VCaP (cell line): ENCODE data around the gene TFDP2.

Experiments
- H3K27ac ChIP-seq: fragments of 450-650 bp; 2 replicates; pipeline ENCODE4 v1.5.1; 2017
- TF ChIP-seq, protein P1 (sequence below): fragments of 450-650 bp; conservative IDR thresholded peaks from 2 replicates; pipeline ENCODE4 v1.5.1; 2017; ENCODE audit warnings: mild to moderate bottlenecking, moderate library complexity

The TFDP2 gene

DNA sequence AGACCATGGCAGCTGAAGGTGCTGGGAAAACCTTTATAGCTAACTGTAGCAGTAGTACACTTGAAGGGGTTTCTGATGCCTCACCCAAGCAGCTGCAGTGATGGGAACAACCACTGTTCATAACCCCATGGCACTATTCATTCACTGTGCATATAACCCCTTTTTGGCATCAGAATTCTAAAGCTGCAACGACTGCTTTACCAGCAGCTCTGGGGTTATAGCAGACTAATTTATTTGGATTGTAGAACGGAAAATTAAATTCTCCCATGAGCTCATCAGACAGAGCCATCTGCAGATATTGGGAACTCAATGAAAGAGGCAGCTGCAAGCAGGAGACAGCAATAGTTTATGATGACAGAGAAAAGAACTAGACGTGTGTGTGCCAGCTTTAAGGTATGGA is 28.6 kb downstream of the TFDP2 start:
- TF ChIP-seq, protein P1, sequence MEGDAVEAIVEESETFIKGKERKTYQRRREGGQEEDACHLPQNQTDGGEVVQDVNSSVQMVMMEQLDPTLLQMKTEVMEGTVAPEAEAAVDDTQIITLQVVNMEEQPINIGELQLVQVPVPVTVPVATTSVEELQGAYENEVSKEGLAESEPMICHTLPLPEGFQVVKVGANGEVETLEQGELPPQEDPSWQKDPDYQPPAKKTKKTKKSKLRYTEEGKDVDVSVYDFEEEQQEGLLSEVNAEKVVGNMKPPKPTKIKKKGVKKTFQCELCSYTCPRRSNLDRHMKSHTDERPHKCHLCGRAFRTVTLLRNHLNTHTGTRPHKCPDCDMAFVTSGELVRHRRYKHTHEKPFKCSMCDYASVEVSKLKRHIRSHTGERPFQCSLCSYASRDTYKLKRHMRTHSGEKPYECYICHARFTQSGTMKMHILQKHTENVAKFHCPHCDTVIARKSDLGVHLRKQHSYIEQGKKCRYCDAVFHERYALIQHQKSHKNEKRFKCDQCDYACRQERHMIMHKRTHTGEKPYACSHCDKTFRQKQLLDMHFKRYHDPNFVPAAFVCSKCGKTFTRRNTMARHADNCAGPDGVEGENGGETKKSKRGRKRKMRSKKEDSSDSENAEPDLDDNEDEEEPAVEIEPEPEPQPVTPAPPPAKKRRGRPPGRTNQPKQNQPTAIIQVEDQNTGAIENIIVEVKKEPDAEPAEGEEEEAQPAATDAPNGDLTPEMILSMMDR: no peak
- no peak overlapping the region for H3K27ac ChIP-seq

DNA sequence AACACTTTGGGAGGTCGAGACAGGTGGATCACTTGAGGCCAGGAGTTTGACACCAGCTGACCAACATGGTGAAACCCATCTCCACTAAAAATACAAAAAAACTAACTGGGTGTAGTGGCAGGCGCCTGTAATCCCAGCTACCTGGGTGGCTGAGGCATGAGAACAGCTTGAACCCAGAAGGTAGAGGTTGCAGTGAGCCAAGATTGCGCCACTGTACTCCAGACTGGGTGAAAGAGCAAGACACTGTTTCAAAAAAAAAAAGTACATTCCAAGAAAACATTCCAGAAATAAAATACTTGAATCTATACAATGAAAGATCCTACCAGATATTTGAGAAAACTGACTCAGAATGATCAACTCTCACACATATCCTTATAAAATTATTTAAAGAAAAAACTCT is 30.4 kb downstream of the TFDP2 start:
- TF ChIP-seq, protein P1: no peak
- H3K27ac ChIP-seq: no peak overlapping the region

DNA sequence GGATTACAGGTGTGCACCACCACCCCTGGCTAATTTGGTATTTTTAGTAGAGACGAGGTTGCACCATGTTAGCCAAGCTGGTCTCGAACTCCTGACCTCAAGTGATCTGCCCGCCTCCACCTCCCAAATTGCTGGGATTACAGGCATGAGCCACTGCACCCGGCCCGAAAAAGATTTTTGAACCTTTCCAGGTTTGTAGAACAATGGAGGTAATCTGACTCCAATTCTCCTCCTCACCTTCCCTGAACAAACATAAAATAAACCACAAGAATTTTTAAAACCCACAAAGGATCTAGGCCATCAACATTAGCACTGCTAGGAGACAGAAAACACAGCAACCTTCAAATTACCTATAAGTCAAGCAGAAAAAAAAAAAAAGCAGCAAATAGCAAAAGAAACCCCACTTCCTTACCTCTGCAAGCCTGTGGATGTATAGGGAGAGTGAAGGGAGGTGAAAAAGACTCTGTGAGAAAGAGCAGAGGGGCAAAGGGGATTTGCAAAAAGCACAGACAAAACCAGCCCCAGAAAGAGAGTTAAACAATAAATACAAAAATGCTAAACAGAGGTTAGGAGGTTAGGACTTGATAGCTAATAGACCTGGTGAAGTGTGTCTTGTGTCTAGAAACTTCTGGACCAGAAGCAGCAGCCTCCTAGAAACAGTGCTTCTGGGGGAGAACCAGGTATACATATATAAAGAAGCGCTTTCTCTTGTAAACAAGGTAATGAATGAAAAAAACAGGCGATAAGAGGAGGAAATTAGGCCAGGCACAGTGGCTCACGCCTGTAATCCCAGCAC is 32.1 kb downstream of the TFDP2 start:
- TF ChIP-seq, protein P1: no peak

DNA sequence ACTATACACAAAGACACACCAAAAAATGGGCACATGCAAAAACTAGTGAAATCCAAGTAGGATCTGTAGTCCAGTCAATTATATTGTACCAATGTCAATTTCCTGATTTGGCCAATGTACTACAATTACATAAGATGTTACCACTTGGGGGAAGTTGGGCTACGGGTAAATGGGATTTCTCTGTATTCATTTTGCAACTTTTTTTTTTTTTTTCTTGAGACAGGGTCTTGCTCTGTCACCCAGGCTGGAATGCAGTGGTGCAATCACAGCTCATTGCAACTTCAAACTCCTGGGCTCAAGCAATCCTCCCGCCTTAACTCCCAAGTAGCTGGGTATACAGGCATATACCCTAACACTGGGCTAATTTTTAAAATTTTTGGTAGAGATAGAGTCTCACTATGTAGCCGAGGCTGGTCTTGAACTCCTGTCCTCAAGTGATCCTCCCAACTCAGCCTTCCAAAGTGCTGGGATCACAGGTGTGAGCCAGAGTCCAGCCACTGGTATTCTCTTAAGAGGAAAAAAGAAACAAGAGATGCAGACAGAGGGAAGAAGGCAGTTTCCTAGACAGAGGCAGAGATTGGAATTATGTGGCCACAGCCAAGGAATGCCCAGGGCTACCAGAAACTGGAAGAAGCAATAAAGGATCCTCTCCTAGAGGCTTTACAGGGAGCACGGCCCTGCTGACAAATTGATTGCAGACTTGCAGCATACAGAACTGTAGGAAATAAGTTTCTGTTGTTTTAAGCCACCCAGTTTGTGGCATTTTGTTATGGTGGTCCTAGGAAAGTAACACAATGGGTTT is 33.3 kb downstream of the TFDP2 start:
- no peak overlapping the region for H3K27ac ChIP-seq
- TF ChIP-seq, protein P1: no peak

More for the DNA sequence above, 32.1 kb downstream of the TFDP2 start:
- no peak overlapping the region for H3K27ac ChIP-seq

DNA sequence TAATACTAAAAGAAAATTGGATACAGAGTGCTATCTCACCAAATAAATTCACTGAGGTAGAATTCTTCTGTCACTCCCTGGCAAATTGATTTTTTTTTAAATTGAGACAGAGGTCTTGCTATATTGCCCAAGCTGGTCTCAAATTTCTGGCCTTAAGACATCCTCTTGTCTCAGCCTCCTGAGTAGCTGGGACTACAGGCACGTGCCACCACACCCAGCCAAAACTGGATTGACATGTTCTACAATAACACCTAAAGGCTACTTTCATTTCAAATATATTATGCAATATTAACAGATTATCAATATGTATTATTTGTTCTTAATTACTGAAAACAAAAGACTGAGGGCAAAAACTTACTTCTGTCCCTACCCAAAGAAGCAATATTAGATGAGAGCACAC is 36.7 kb downstream of the TFDP2 start:
- TF ChIP-seq, protein P1: no peak

DNA sequence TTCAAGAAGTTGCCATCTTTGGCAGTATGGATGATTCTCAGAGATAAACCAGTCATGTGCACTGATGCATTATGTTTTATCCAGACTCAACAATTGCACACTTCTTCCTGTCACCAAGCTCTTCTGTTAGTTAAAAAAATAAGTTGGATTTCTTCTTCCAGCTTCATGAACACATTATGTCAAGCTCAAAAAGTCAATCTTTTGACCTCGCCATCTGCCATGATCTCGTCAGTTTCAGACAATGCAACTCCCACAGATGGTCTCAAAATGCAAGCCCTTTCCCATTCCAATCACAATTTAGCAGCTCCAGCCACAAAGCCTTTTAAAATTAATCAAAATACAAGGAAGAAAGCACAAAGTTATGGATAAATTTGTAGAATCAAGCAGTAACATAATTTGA is 42.8 kb downstream of the TFDP2 start:
- TF ChIP-seq, protein P1: no peak
- H3K27ac ChIP-seq: no peak overlapping the region

More for the DNA sequence above, 36.7 kb downstream of the TFDP2 start:
- H3K27ac ChIP-seq: no peak overlapping the region

DNA sequence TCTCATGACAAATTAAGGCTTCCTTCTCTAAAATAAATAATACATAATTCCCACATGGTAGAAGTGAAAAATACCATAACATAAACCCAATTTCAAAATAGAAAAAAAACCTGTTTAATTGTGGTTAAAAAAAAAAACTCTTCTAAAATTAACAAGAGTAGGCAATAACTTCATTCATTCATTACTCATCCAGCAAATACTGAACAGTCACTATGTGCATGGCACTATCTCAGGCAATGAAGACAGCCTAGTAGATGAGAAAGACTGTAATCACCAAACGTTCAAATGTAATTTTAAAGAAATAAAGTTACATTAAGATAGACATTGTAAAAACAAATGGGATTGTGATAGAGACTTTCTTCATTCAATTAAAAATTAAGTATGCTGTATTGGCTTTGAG is 43.4 kb downstream of the TFDP2 start:
- TF ChIP-seq, protein P1: no peak
- no peak overlapping the region for H3K27ac ChIP-seq
